Measurements from ENCODE around the gene SPG21. TPM values are rescaled to one million over a fixed set of nuclear protein-coding genes. Genes with fewer than 3 reads are reported as not detected.

SPG21 gene
- total and polyA plus RNA-seq, 2 donors (not counting 1 experiment from before 2014, with no cell fraction given): 43.7 to 94.4 TPM

DNA sequence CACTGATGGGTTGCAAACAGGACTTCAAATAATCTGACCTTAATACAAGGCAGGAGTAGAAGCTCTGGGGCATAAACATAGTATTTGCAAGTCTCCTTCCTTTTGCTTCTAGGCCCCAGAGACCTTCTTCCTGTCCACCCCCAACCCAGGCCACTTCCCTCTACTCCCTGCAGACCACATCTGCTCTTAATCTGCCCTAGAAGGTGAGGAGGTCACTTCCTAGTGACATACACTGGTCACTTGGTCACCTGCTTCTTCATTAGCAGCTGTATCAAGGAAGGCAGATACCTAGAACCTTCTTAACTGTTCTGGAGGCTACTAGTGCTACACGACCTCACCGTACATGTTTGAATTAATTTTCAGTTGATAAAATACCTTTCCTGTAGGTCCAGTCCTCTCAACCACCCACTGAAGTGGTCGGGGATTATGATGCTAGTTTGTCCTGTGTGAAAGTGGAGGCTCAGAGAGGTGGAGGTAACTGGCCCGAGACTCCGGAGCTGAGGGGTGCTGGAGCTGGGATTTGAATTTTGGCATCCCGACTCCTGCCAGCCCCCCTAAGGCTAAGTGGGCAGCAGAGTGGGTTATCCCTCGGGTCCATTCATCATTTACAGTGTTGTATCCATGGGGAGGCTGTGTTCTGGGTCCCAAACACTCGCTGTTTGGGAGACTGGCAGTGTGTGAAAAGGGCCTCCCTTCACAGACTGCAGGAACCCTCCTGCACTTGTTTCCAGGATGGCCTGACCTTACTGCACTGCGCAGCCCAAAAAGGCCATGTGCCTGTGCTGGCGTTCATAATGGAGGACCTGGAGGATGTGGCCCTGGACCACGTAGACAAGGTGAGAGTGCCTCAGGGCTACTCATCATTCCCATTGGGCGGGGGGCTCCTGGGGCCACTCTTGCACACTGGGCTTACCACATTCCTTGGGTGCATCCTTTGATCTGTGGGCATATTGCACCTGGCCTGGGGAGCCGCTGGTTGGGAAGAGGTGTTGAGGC, 64.1 kb downstream of the SPG21 start:
- no peak overlapping the region for H3K27ac ChIP-seq (ENCODE audit: low read length in 2 of 2)
- H3K4me3 ChIP-seq (ENCODE audit: control extremely low read depth in 1 of 5, extremely low read depth in 1 of 5, insufficient read depth in 1 of 5, low read depth in 2 of 5, low read length in 4 of 5): no peak overlapping the region
- intact Hi-C loops (cut with micrococcal nuclease): no loop called here
- no peak overlapping the region for H3K9ac ChIP-seq (ENCODE audit: low read length)
- TF ChIP-seq, protein P1, sequence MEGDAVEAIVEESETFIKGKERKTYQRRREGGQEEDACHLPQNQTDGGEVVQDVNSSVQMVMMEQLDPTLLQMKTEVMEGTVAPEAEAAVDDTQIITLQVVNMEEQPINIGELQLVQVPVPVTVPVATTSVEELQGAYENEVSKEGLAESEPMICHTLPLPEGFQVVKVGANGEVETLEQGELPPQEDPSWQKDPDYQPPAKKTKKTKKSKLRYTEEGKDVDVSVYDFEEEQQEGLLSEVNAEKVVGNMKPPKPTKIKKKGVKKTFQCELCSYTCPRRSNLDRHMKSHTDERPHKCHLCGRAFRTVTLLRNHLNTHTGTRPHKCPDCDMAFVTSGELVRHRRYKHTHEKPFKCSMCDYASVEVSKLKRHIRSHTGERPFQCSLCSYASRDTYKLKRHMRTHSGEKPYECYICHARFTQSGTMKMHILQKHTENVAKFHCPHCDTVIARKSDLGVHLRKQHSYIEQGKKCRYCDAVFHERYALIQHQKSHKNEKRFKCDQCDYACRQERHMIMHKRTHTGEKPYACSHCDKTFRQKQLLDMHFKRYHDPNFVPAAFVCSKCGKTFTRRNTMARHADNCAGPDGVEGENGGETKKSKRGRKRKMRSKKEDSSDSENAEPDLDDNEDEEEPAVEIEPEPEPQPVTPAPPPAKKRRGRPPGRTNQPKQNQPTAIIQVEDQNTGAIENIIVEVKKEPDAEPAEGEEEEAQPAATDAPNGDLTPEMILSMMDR (IDR thresholded peaks at IDR 0.05): no peak
- TF ChIP-seq EZH2 (IDR thresholded peaks at IDR 0.05; ENCODE audit: borderline replicate concordance, insufficient read depth, low read depth, low read length, poor library complexity, severe bottlenecking): no peak
- no peak overlapping the region for H3K4me2 ChIP-seq (replicated peaks; ENCODE audit: low read depth, low read length, poor library complexity, severe bottlenecking)
- DNase-seq (no peak), ATAC-seq (ENCODE audit: low read depth) (no peak)
- Mint-ChIP-seq H3K27ac (no peak overlapping the region), H3K27me3 (no peaks in the 10 kb centered on the region), H3K9me3 (ENCODE audit: insufficient read depth) (peaks cover 1% of the 10 kb centered on the region), H3K4me3 (no peak overlapping the region), H3K4me1 (peaks cover 21% of the 10 kb centered on the region)
- H3K9me3 ChIP-seq (ENCODE audit: control extremely low read depth in 1 of 3, control insufficient read depth in 2 of 3, insufficient read depth in 1 of 3, low read length in 2 of 3): peaks cover 0 to 4% (median 0%) of the 10 kb centered on the region in 3 donors
- no peaks in the 10 kb centered on the region for H3K79me2 ChIP-seq (ENCODE audit: control insufficient read depth, insufficient read depth, low read length)
- WGBS (ENCODE audit: insufficient coverage): 99% methylated on average over 10 of the region's 13 CpGs
- POLR2A ChIA-PET: no interaction called here
- no peaks in the 10 kb centered on the region for H3K27me3 ChIP-seq (replicated peaks in 1 of 4; ENCODE audit: control extremely low read depth in 1 of 4, control insufficient read depth in 3 of 4, insufficient read depth in 4 of 4, low read length in 3 of 4)
- CTCF ChIA-PET: no interaction called here
- H2AFZ ChIP-seq (ENCODE audit: insufficient read depth, low read depth, low read length, poor library complexity, severe bottlenecking): no peak overlapping the region
- no peaks in the 10 kb centered on the region for H3K36me3 ChIP-seq (replicated peaks in 1 of 2; ENCODE audit: control extremely low read depth in 1 of 2, control insufficient read depth in 1 of 2, extremely low read depth in 1 of 2, insufficient read depth in 2 of 2, low read length in 1 of 2)
- H3K4me1 ChIP-seq (ENCODE audit: control insufficient read depth in 2 of 2, insufficient read depth in 2 of 2, low read length in 2 of 2): peaks cover 5 to 9% of the 10 kb centered on the region in 2 donors
- H4K20me1 ChIP-seq (ENCODE audit: control insufficient read depth, insufficient read depth, low read length, poor library complexity, severe bottlenecking): no peaks in the 10 kb centered on the region

DNA sequence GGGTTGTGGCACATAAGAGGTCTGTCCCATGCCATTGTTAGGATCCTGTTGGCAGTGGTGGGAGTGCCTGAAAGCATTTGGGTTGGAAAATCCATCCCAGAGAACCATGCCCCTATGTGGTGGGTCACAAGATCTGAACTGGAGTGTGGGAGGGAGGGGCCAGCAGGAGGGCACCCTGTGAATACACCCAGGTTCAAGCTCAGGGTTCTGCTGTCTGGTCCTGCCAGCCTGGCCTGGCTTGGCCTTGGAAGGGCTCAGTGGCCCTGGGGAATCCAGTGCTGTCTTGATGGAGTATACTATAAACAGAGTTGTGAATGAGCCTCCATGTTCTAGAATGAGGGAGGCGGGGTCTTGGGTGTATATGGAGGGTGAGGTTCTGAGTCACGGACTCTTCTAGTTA, 66.2 kb downstream of the SPG21 start:
- Histone ChIP-seq H3K4me2 (replicated peaks; ENCODE audit: low read depth, low read length, poor library complexity, severe bottlenecking) (no peak overlapping the region), H3K4me1 (ENCODE audit: control insufficient read depth in 2 of 2, insufficient read depth in 2 of 2, low read length in 2 of 2) (peaks cover under 1 to 2% of the 10 kb centered on the region in 2 donors), H3K79me2 (ENCODE audit: control insufficient read depth, insufficient read depth, low read length) (no peaks in the 10 kb centered on the region), H3K27me3 (replicated peaks in 1 of 4; ENCODE audit: control extremely low read depth in 1 of 4, control insufficient read depth in 3 of 4, insufficient read depth in 4 of 4, low read length in 3 of 4) (no peaks in the 10 kb centered on the region), H3K27ac (ENCODE audit: low read length in 2 of 2) (no peak overlapping the region), H3K4me3 (ENCODE audit: control extremely low read depth in 1 of 5, extremely low read depth in 1 of 5, insufficient read depth in 1 of 5, low read depth in 2 of 5, low read length in 4 of 5) (no peak overlapping the region), H3K9ac (ENCODE audit: low read length) (no peak overlapping the region), H2AFZ (ENCODE audit: insufficient read depth, low read depth, low read length, poor library complexity, severe bottlenecking) (no peak overlapping the region), H4K20me1 (ENCODE audit: control insufficient read depth, insufficient read depth, low read length, poor library complexity, severe bottlenecking) (no peaks in the 10 kb centered on the region), H3K36me3 (replicated peaks in 1 of 2; ENCODE audit: control extremely low read depth in 1 of 2, control insufficient read depth in 1 of 2, extremely low read depth in 1 of 2, insufficient read depth in 2 of 2, low read length in 1 of 2) (no peaks in the 10 kb centered on the region), H3K9me3 (ENCODE audit: control extremely low read depth in 1 of 3, control insufficient read depth in 2 of 3, insufficient read depth in 1 of 3, low read length in 2 of 3) (peaks cover 0 to 4% (median 0%) of the 10 kb centered on the region in 3 donors)
- Mint-ChIP-seq H3K9me3 (ENCODE audit: insufficient read depth) (no peaks in the 10 kb centered on the region), H3K4me3 (no peak overlapping the region), H3K4me1 (peaks cover 10% of the 10 kb centered on the region), H3K27ac (no peak overlapping the region), H3K27me3 (no peaks in the 10 kb centered on the region)
- TF ChIP-seq, protein P1 (IDR thresholded peaks at IDR 0.05): no peak
- no peak for TF ChIP-seq EZH2 (IDR thresholded peaks at IDR 0.05; ENCODE audit: borderline replicate concordance, insufficient read depth, low read depth, low read length, poor library complexity, severe bottlenecking)
- ATAC-seq (ENCODE audit: low read depth) (no peak), DNase-seq (no peak)
- POLR2A ChIA-PET: no interaction called here
- intact Hi-C loops (cut with micrococcal nuclease): no loop called here
- CTCF ChIA-PET: no interaction called here
- WGBS (ENCODE audit: insufficient coverage): no CpG with 5 or more reads among the region's 2 CpGs

Measured in B cell (primary cell).